Endodermal cell (in vitro differentiated cells): ENCODE data around the gene SDHC. TPM values are rescaled to one million over a fixed set of nuclear protein-coding genes. Genes with fewer than 3 reads are reported as not detected.
"Not testable (repeated sequence)": the region's sequence is repeated elsewhere in the genome, so short reads cannot be mapped to it uniquely, and the experiment has no call there.

Experiments
- DNase-seq: peaks from one replicate; pipeline ENCODE4 v3.0.0-alpha.2; 2017
- H3K27ac ChIP-seq: 2 replicates; pipeline ENCODE4 v1.5.1; 2013; ENCODE audit warnings: mild to moderate bottlenecking, low read depth, low read length, moderate library complexity
- H3K27me3 ChIP-seq: 2 replicates; pipeline ENCODE4 v1.6.1; 2013; ENCODE audit warnings: mild to moderate bottlenecking, low read length, moderate library complexity; ENCODE audit not compliant: insufficient read depth, control insufficient read depth, poor library complexity, severe bottlenecking
- H3K36me3 ChIP-seq: 2 replicates; pipeline ENCODE4 v1.7.0; 2013; ENCODE audit warnings: mild to moderate bottlenecking, low read length, moderate library complexity; ENCODE audit not compliant: control insufficient read depth, insufficient read depth
- H3K4me1 ChIP-seq: one replicate; pipeline ENCODE4 v1.7.0; 2013; ENCODE audit warnings: low read length; ENCODE audit not compliant: control insufficient read depth, insufficient read depth
- H3K4me3 ChIP-seq: 2 replicates; pipeline ENCODE4 v1.5.1; 2013; ENCODE audit warnings: mild to moderate bottlenecking, low read length, moderate library complexity
- H3K9ac ChIP-seq: 2 replicates; pipeline ENCODE4 v1.6.1; 2013; ENCODE audit warnings: mild to moderate bottlenecking, low read length, moderate library complexity; ENCODE audit not compliant: poor library complexity, severe bottlenecking; ENCODE audit errors: extremely low read depth
- H3K9me3 ChIP-seq: 2 replicates; pipeline ENCODE4 v1.6.1; 2013; ENCODE audit warnings: mild to moderate bottlenecking, low read length, moderate library complexity; ENCODE audit not compliant: control insufficient read depth
- H3K27ac Mint-ChIP-seq: 2 replicates; pipeline ENCODE4 v1.8.0; 2020; ENCODE audit warnings: mixed read lengths
- H3K27me3 Mint-ChIP-seq: 2 replicates; pipeline ENCODE4 v1.8.0; 2021; ENCODE audit warnings: mild to moderate bottlenecking, mixed read lengths; ENCODE audit not compliant: insufficient read depth
- H3K36me3 Mint-ChIP-seq: 2 replicates; pipeline ENCODE4 v1.8.0; 2020; ENCODE audit warnings: low read depth, mixed read lengths
- H3K4me1 Mint-ChIP-seq: 2 replicates; pipeline ENCODE4 v1.8.0; 2020; ENCODE audit warnings: mixed read lengths
- H3K4me3 Mint-ChIP-seq: 2 replicates; pipeline ENCODE4 v1.8.0; 2020; ENCODE audit warnings: mild to moderate bottlenecking, moderate library complexity, mixed read lengths
- H3K9me3 Mint-ChIP-seq: 2 replicates; pipeline ENCODE4 v1.8.0; 2020; ENCODE audit warnings: mild to moderate bottlenecking, mixed read lengths
- WGBS, 2 experiments: methylation state at CpG; one replicate each; pipeline versions ENCODE4 v1.1.5 to v1.1.7; 2013; ENCODE audit warnings: missing lambda C conversion rate in 2 of 2, mixed read lengths in 1 of 2; ENCODE audit not compliant: insufficient coverage in 1 of 2, insufficient read length in 1 of 2; 5-methylcytosine and 5-hydroxymethylcytosine counted together
- total RNA-seq, 2 donors: library from RNA; stranded (reverse); fragmentation: NEBNext Ultra II Directional in 1 of 2; extraction: Animal tissue kit (Norgen Biotek cat#: 25700) in 1 of 2; gene quantifications; 2 replicates in 1 of 2; 3 replicates in 1 of 2; pipeline ENCODE4 v1.2.1, GENCODE V29; 2021
- TF ChIP-seq, protein P1 (sequence below): fragments of 200-600 bp; sonication (generic); conservative IDR thresholded peaks from 2 replicates; pipeline ENCODE4 v1.5.0; 2021; ENCODE audit warnings: antibody characterized with exemption, mild to moderate bottlenecking

The SDHC gene
- total RNA-seq, 2 donors from 2014 or later = 270 to 296 TPM

DNA sequence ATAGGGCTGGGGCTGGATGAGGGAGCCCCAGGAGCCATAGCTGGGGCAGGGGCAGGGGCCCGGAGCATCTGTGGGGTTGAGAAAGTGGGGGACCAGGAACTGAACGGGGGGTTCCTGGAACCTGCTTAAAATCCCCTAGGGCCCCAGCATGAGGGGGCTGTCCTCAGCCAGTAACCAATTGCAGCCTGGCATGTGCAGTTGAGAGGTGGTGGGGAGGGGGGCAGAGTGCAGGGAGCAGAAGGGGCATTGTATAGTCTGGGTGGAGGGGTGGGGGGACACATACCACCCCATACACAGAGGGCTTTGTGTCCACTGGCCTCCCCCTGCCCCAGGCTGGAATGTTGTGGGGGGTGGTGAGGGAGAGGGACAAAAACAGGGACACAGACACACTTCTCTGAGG is 4.3 kb upstream of the SDHC start, which contains the start of gene MPZ:
TSS of gene MPZ (minus strand) at position 101 of the 400 bp plus-strand sequence. CDS start at position 38, 63 bp downstream.
- no peak for DNase-seq
- no peaks in the 10 kb centered on the region for H3K9me3 ChIP-seq
- no peak within 1 kb of the TSS for H3K9ac ChIP-seq
- no peaks in the 10 kb centered on the region for H3K4me1 ChIP-seq
- H3K36me3 ChIP-seq = no peaks in the 10 kb centered on the region
- H3K27ac ChIP-seq = peak within 1 kb of the TSS; percentile 77
- TF ChIP-seq, protein P1, sequence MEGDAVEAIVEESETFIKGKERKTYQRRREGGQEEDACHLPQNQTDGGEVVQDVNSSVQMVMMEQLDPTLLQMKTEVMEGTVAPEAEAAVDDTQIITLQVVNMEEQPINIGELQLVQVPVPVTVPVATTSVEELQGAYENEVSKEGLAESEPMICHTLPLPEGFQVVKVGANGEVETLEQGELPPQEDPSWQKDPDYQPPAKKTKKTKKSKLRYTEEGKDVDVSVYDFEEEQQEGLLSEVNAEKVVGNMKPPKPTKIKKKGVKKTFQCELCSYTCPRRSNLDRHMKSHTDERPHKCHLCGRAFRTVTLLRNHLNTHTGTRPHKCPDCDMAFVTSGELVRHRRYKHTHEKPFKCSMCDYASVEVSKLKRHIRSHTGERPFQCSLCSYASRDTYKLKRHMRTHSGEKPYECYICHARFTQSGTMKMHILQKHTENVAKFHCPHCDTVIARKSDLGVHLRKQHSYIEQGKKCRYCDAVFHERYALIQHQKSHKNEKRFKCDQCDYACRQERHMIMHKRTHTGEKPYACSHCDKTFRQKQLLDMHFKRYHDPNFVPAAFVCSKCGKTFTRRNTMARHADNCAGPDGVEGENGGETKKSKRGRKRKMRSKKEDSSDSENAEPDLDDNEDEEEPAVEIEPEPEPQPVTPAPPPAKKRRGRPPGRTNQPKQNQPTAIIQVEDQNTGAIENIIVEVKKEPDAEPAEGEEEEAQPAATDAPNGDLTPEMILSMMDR = no peak
- Mint-ChIP-seq H3K4me3 (no peak within 1 kb of the TSS), H3K27ac (no peak within 1 kb of the TSS), H3K4me1 (peaks cover 14% of the 10 kb centered on the region), H3K9me3 (no peaks in the 10 kb centered on the region), H3K27me3 (peaks cover 14% of the 10 kb centered on the region), H3K36me3 (no peaks in the 10 kb centered on the region)
- H3K27me3 ChIP-seq = no peaks in the 10 kb centered on the region
- H3K4me3 ChIP-seq = no peak within 1 kb of the TSS
- 82% methylated on average over 2 of the region's 2 CpGs; no CpG with 5 or more reads in 1 of the 2 experiments for WGBS, 2 experiments

DNA sequence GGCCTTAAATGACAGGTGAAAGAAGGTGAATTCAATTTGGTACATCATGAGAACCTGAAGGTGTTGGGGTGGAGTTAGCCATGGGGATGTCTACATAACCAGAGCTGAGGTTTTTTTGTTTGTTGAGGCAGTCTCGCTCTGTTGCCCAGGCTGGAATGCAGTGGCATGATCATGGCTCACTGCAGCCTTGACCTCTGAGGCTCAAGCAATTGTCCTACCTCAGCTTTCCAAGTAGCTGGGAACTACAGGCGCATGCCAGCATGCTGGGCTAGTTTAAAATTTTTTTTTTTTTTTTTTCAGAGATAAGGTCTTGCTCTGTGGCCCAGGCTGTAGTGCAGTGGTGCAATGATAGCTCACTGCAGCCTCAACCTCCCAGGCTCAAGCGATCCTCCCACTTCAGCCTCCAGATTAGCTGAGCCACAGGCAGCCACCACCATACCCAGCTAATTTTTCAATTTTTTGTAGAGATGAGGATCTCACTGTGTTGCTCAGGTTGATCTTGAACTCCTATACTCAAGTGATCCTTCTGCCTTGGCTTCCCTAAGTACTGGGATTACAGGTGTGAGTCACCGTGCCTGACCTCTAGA is 2.5 kb upstream of the SDHC start:
- Histone ChIP-seq H3K27me3 (no peaks in the 10 kb centered on the region), H3K36me3 (no peaks in the 10 kb centered on the region), H3K4me3 (no peak overlapping the region), H3K4me1 (no peaks in the 10 kb centered on the region), H3K9me3 (no peaks in the 10 kb centered on the region), H3K9ac (no peak overlapping the region), H3K27ac (no peak overlapping the region)
- H3K27me3 Mint-ChIP-seq = peaks cover 12% of the 10 kb centered on the region
- DNase-seq = no peak
- H3K9me3 Mint-ChIP-seq = no peaks in the 10 kb centered on the region
- H3K27ac Mint-ChIP-seq = no peak overlapping the region
- peaks cover 21% of the 10 kb centered on the region for H3K4me1 Mint-ChIP-seq
- TF ChIP-seq, protein P1 = no peak
- H3K36me3 Mint-ChIP-seq = no peaks in the 10 kb centered on the region
- 92 to 94% methylated on average over 3 to 4 of the region's 4 CpGs for WGBS, 2 experiments
- no peak overlapping the region for H3K4me3 Mint-ChIP-seq

DNA sequence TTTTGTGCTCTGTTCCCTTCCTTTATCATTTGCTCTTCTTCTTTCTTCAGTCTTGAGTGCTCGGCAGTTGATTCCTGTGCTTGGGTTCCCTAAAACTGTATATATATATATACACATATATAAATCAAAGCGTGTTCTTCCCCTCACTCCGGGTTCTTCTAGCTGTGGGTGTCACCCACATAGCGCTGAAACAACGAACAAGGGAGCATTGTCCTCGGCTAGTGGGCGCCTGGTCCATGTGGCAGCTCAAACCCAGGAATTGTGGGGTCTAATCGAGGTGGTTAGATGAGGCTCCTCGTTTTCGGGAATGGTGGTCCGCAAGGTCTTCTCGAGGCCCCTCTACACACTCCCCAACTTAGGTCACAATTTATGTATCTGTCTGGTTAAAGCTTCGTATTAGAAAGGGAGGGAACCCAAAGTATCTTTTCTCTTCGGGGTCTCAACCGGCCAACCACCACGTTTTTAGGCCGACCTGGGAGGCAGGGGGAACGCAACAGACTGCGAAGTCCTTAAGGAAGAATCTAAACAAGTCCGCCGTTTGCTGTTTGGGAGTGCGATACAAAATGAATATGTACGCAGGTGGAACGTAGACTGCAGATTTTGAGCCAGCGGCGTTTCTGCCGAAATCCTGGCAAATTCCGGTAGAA is 504 bp upstream of the SDHC start:
- Histone ChIP-seq H3K9ac (peak overlapping the region; percentile 98), H3K9me3 (no peaks in the 10 kb centered on the region), H3K27me3 (no peaks in the 10 kb centered on the region), H3K4me1 (no peaks in the 10 kb centered on the region), H3K4me3 (peak overlapping the region; percentile 89), H3K27ac (peak overlapping the region; percentile 77), H3K36me3 (peaks cover 7% of the 10 kb centered on the region)
- Mint-ChIP-seq H3K27ac (peak overlapping the region; percentile 100), H3K4me1 (peaks cover 21% of the 10 kb centered on the region), H3K27me3 (peaks cover 7% of the 10 kb centered on the region), H3K4me3 (peak overlapping the region; percentile 98), H3K36me3 (peaks cover 4% of the 10 kb centered on the region), H3K9me3 (no peaks in the 10 kb centered on the region)
- 37 to 57% methylated on average over 5 to 27 of the region's 28 CpGs for WGBS, 2 experiments
- no peak for DNase-seq
- TF ChIP-seq, protein P1 = no peak

DNA sequence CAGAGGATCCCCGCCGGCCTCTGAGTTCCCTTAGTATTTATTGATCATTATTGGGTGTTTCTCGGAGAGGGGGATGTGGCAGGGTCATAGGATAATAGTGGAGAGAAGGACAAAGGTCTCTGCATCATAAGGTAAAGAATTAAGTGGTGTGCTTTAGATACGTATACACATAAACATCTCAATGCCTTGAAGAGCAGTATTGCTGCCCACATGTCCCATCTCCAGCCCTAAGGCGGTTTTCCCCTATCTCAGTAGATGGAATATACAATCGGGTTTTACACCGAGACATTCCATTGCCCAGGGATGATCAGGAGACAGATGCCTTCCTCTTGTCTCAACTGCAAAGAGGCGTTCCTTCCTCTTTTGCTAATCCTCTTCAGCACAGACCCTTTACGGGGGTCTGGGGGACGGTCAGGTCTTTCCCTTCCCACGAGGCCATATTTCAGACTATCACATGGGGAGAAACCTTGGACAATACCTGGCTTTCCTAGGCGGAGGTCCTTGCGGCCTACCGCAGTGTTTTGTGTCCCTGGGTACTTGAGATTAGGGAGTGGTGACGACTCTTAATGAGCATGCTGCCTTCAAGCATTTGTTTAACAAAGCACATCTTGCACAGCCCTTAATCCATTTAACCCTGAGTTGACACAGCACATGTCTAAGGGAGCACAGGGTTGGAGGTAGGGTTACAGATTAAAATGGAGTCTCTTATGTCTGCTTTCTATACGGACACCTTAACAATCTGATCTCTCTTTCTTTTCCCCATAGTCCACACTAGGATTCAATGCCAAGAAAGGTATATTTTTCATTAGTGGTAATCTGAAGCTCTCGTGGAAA is 1.9 kb downstream of the SDHC start:
- H3K9me3 ChIP-seq, H3K9me3 Mint-ChIP-seq, H3K27me3 Mint-ChIP-seq, H3K4me1 ChIP-seq, H3K27me3 ChIP-seq, H3K27ac ChIP-seq: not testable (repeated sequence)
- Mint-ChIP-seq H3K36me3 (peaks cover 13% of the 10 kb centered on the region), H3K4me1 (peaks cover 23% of the 10 kb centered on the region), H3K27ac (peak overlapping the region; percentile 100), H3K4me3 (peak overlapping the region; percentile 98)
- Histone ChIP-seq H3K36me3 (peaks cover 15% of the 10 kb centered on the region), H3K4me3 (peak overlapping the region; percentile 89), H3K9ac (peak overlapping the region; percentile 98)
- WGBS, 2 experiments = 51 to 59% methylated on average over 6 to 15 of the region's 17 CpGs
- peak; percentile 61 for DNase-seq
